Kidney glomerular epithelial cell (primary cell): ENCODE results near the gene GCH1.

Experiments
- DNase-seq: peaks from one replicate; lab custom pipeline; 2025; lab: John Stamatoyannopoulos, UW

Gene GCH1

DNA sequence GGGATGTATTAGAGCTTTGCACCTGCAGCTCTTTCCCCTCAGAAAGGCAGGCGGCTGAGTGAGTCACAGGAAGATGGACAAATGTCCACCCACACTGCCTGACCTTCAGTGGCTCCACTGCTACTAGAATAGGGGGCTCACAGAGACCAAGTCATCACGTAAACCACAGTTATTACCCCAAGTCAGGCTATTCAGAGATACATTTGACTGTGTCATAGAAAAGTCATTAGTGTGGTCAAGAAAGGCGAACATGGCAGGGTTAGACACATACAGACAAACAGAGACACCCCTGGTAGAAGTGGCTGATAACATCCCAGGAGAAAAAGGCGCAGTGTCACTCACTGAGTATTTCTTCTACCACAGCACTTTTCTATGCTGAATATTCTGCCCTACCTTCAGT is 36.0 kb downstream of the GCH1 start:
- DNase-seq = no peak

DNA sequence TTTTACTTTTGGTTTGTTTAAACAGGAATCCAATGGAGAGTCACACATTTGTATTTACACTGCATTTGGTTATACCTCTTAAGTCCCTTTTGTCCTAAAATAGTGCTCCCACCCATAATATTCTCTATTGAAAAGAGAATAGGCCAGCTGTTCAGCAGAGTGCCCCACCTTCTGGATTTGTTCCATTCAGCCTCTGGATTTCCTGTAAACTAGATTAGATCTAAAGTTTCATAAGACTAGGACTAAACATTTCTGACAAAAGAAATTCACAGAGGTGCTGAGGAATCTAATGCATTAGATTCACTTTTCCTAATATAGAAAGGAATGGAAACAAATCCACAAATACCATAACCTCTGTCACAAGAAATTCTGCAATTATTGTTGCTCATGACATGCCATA is 38.1 kb downstream of the GCH1 start:
- no peak for DNase-seq

DNA sequence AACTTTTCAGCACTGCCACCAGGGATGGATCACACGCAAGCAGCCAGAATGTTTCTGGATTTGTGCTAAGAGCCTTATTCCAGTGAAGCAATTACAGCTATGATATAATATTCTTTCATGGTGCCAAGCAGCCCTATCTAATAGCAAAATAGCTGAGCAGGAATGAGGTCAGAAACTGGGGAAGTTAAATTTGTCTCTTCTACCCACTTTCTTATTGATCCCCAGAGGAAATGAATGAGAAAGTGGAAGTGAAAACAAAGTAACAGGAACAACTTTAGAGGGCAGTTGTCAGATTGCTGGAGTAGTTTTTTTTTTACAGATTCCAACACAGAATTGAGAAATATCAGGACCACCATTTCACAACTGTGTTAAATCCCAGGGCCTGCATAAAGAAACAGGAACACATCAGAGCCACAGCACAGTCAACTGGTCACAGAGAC is 44.8 kb downstream of the GCH1 start:
- no peak for DNase-seq

DNA sequence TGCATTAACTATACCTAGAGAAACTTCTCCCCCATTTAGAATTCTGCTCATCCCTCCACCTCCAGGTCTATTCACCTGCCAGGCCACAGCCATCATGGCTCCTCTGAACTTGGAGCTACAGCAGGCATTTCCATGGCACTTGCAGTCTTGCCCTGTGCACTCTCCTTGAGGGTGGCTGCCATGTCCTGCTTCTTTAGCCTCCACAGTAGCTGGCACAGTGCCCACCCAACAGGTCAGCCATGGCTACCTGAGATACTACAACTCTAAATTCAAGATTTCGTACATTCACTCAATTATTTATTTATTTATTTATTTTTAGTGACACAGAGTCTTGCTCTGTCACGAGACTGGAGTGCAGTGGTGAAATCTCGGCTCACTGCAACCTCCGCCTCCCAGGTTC is 46.5 kb downstream of the GCH1 start:
- DNase-seq = no peak

DNA sequence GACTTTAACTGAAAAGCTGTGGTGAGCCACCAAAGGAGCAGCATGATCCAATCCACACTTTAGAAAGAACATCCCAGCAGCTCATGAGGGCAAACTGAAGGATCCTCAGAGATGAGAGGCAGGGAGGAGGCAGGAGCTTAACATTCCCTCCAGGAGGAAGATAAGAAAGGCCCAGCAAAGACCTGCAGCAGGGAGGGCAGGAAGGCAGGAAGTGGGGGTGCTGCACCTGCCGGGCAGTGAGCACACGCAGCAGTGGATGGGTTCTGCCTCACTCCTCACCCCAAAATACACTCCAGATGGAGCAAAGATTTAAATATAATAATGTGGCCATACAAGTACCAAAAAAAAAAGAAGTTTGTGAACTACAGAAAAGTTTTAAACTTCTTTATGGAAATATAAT is 48.4 kb downstream of the GCH1 start:
- no peak for DNase-seq

DNA sequence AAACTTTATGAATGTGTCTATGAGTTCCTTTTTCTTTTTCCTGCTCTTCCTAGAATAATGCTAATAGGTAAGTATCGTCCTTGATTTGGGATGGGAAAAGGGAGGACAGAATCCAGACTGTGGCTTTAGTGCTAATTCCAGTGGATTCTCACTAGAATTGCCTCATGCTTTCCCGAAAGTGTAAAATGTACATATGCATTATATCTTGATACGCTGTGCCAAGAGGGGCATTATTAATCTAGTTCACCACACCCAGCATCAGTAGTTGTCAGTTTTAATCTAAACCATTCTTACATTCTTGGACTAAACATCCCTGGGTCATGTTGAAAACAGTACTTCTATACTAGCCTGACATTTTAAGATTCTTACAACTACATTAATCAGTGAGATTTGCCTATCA is 49.3 kb downstream of the GCH1 start:
- no peak for DNase-seq

DNA sequence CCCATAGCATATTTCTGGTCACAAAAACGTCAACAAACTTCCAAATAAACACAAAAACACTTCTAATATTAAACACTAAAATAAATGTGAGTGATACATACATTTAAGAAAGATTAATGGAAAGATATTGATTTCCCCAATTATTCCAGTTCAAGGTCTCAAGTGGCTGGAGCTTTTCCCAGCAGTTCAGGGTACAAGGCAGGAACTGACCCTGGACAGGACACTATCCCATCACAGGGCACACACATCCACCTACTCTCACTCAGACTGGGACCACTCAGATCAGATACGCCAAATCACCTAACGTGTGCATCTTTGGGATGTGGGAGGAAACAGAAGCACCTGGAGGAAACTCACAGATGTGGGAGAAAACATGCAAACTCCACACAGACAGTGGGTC is 50.4 kb downstream of the GCH1 start:
- DNase-seq = no peak

DNA sequence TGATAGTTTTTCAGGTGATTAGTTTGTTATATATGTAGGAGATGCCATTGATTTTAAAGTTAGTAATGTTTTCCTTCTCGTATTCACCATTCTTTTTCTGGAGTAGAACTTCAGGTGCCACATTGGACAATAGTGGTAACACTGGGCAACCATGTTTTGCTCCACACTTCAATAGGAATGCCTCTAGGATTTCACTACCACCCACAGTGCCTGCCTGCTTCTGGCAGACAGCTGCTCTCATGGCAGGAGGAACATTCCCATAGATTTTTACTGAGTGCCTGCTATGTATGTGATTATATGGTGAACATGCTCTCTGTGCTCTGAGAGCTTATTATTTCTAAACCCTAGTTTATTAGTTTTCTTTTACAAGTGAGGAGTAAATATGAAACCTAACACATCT is 53.7 kb downstream of the GCH1 start:
- DNase-seq = no peak

DNA sequence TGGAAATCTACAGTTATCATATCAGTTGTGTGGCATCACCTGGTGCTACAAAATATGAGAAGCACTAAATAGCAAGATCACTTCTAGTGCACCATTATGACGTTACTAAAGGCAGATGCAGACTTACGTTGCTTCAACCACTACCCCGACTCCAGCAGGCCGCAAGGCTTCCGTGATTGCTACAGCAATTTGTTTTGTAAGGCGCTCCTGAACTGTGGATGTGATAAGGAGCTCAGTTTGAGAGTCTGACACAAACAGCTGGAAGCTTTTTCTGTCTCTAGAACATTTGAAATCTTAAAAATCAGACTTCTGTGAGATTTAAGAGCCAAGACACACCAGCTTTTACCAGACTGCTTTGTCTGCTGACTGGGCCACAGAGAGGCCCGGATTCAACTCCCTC is 57.0 kb downstream of the GCH1 start:
- no peak for DNase-seq

DNA sequence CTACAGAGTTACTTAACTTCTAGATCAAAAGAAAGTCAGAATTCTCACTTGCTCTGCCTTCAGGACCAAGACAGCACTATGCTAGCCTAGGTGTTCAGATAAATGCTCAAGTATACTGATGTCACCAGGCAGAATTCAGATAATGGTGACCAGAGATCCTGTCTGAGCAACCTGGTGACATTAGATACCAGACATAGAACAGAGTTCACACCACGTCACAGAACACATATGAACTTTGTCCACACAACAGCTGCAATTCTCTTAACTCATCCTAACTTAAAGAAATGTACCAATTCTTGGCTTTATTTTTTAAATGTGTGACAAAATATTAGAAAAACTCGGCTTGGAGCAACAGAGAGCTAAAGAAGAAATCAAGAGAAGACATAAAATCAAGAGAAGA is 58.1 kb downstream of the GCH1 start:
- DNase-seq = no peak

DNA sequence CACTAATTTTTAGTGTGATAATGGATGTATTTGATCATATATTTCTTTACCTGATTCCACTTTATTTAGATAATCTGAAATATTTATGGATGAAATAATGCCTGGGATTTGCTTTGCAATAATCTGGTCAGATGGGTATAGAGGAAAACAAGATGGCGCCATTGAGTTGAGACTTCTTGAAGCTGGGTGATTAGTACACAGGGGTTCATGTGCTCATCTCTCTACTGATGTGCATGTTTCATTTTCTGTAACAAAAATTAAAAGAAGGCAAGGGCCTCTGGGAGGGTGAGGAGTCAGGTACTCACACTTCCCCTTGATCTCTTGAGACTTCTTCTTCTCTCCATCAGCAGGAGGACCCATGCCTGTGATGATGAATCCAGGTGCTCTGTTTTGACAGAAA is 61.8 kb downstream of the GCH1 start:
- DNase-seq = no peak

DNA sequence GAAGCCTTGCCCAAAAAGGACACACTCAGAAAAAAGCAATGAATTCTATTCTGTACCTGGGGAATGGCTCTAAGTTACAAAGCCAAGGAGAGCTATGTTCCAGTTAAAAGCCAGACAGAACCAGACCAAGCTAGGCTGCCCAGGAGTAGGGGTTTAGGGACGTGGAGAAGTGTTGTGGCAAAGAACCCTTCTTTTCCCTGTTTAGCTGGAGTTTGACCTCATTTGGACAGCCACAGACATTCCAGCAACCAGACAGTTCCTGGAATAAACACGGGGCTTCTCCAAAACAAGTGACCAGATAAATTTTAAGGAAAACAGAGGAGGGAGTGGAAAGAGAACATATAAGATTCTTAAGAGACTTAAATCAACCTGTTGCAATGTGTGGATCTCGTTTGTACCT is 62.3 kb downstream of the GCH1 start:
- no peak for DNase-seq

DNA sequence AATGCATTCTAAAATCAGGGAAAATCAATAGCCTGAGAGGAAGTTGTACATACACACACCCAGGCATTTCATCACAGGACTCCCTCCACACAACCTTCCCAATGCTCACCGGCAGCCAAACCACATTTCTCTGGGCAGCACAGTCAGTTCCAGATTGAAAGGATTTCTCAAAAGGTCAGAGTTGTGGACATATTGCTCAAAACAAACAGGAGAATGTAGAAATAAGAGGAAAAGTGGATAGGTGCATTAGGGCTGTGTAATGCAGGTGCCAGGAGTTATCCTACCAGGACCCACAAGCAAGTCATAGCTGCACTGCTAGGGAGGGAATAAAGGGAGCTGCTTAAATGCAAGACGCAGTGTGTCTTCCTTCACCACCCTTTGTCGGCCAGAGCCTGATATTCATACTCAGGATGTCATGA is 62.9 kb downstream of the GCH1 start:
- no peak for DNase-seq

DNA sequence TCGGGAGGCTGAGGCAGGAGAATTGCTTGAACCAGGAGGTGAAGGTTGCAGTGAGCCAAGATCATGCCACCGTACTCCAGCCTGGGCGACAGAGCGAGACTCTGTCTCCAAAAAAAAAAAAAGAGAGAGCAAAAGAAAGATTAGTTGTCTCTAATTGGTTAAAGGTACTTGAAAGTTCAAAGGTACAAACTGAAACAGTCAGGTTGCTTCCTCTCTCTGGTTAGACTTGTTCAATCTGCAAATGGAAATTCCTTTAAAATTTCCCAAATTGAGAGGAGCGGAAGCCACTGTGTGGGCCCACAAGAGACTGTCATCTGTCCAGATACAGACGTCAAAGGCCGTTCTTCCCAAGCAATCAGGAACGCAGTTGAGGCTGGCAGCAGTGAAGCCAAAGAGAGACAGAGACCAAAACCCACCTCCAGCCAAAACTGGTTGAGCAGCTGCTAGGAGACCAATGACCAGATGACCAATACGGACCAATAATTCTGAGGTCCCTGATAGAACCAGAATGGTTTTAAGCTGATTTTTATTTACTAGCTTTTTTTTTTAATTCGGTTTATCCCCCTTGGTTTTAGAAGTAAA is 63.6 kb downstream of the GCH1 start:
- no peak for DNase-seq

DNA sequence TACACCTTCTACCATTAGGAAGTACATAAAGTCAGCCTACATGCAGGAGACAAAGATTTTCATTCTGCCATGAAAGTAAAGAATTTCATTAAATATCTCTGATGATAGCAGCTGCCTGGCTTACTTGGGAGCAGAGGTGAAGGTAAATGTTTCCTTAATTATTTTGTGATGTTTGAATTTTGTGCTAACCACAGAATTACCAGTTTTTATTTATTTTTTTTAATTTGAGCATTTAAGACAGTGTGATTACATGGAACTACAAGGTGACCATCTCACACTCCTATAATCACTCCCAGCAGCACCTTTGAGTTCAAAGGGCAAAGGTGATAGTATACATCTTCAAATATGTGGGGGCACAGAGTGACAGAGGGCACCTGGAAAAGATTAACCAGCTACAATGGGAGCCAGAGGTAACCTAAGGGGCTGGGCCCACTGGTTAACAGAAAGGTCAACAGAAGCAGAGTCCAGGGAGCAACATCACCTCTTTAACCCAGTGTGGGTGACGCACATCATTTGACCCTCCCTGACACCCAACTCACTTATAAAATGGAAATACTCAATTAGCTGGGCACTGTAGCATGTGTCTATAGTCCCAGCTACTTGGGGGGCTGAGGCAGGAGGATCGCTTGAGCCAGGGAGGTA is 65.0 kb downstream of the GCH1 start:
- DNase-seq = no peak

DNA sequence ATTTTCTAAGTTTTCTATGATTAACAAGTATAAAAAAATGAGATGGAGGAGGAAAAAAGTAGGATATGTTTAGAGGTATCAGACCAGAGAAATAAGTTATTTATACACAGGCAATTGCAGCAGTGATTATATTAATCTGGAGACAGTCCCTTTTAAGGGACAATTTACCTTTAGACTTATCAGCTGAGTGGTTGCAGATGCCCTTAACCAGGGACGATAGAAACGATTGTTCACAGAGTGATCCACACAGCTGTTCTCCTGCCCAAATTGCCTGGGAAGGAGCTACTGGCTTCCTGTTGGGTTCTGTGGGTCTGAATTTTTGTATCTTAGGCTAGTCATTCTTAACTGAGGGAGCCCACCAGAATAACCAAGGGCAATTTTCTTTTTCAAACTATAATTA is 66.4 kb downstream of the GCH1 start:
- DNase-seq = no peak

DNA sequence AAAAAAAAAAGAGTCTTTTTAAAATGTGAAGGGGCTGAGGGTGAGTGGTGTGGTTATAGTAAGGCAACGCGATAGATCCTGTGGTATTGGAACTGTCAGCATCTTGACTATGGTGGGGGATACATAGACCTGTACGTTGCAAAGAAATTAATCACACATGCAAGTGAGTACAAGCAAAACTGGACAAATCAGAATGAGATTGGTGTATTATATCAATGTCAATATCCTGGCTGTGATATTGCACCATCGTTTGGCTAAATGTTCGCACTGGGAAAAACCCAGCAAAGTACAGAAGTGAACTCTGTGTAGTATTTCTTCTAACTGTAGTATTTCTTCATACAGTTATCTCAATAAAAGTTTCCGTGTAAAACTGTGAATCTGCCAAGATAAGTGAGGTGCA is 67.9 kb downstream of the GCH1 start:
- DNase-seq = no peak

DNA sequence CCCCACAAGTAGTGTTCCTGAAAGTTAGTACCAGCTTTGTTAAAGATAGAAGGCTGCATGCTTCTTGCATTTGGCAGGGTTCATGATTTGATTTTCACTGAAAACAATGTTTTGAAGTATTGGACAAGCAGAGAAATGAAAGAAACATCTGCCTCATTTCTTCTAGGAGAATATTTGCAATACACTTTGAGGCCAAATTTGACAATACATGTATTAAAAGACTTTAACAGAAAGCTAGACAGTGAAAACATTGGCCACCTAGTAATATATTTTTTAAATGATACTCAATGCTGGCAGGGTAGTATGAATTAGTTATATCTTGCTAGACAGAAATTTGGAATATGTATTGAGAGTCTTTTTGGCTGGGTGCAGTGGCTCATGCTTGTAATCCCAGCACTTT is 68.5 kb downstream of the GCH1 start:
- no peak for DNase-seq

DNA sequence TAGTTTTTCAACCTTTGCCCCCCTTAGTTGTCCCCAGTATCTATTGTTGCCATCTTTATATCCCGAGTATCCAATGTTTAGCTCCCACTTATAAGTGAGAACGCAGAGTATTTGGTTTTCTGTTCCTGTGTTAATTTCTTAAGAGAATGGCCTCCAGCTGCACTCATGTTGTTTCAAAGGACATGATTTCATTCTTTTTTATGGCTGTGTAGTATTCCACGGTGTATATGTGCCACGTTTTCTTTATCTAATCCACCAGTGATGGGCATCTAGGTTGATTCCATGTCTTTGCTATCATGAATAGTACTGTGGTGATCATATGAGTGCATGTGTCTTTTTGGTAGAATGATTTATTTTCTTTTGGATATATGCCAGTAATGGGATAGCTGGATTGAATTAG is 72.0 kb downstream of the GCH1 start:
- no peak for DNase-seq

DNA sequence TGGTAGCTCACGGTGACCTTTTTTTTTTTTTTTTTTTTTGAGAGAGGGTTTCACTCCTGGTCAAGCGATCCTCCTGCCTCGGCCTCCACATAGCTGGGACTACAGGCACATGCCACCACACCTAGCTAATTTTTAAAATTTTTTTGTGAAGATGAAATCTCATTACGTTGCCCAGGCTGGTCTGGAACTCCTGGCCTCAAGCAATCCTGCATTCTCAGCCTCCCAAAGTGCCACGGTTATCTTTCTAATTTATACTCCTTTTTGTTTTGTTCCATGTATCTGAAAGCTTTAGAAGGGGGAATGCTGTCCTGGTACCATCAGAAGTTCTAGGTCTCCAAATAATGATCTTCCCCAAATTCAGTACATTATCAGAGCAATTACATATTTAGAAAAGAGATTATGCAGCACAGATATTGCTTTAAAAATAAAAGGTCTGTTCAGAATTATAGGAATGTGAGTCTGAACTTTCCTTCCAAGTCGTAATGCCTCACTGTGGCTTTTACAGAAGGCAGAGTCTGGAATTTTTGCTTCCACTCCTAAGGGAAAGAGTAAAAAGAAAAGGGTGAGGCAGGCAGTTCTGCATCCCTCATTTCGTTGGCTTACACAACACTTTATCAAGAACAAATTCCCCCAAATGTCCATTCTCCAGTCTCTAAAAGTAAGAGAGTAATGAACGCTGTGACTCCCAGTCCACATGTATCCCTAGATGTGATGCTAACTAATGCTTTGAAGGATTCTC is 73.0 kb downstream of the GCH1 start:
- no peak for DNase-seq

DNA sequence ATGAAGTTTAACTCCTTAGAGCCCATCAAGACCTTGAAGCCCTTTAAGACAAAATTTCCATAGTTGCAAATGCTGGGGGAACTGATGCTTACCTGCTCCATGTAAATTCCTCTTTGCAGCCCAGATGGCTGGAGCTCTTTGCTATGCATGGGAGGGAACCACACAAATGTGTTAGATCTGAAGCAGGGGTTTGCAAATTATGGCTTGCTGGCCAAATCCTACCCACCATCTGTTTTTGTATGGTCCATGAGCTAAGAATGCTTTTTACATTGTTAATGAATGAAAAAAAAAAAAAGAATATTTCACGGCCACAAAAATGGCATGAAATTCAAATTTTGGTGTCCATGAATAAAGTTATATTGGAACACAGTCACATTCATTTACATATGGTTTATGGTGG is 74.6 kb downstream of the GCH1 start:
- no peak for DNase-seq

DNA sequence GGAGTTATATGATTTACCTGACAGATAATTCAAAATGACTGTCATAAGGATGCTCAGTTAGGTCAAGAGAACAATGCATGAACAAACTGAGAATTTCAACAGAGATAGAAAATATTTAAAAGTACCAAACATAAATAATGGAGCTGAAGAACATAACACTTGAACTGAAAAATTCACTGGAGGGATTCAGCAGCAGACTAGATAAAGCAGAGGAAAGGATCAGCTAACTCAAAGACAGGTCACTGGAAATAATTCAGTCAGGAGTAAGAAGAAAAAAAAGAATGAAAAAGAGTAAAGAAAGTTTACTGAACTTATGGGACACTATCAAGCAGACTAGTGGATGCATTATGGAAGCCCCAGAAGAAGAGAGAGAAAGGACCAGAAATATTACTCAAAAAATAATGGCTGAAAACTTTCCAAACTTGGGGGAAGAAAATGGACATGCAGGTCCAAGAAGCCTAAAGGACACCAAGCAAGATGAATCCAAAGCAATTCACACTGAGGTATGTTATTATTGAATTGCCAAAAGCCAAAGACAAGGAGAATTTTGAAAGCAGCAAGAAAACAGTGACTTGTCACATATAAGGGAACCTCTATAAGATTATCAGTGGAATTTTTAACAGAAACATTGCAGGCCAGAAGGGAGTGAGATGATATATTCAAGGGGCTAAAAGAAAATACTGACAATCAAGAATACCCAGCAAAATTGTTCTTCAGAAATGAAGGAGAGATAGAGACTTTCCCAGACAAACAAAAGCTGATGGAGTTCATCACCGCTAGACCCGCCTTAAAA is 78.7 kb downstream of the GCH1 start:
- no peak for DNase-seq

DNA sequence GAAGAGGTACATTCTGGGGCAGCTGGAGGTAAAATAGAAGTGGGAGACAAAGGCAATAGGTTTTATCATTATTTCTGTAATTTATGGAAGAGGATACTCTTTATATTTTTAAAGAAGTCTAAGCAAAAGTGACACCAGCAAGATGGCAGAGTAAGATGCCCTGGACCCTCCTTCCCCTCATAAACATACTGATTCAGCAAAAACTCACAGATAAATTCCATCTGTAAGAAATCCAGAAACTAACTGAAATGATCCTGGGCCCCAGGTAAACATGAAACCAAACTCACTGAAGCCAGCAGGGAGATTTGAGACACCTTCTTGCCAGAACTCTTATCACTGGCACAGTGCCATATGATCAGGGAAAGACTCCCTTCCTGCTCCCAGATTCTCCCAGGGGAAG is 79.9 kb downstream of the GCH1 start:
- no peak for DNase-seq
